GM18502 (cell line): ENCODE data around the gene NBAS.

Experiments
- ATAC-seq: cut with Tn5 transposase; IDR thresholded peaks from one replicate; pipeline ENCODE4 v1.9.1; 2021; ENCODE audit warnings: mild to moderate bottlenecking; ENCODE audit not compliant: unreplicated experiment, poor library complexity

Gene NBAS

GRCh38 chr2:15159206-15159605 lies 401.9 kb downstream of the NBAS start:
- no peak for ATAC-seq

GRCh38 chr2:15158532-15158931 lies 402.6 kb downstream of the NBAS start:
- no peak for ATAC-seq

DNA sequence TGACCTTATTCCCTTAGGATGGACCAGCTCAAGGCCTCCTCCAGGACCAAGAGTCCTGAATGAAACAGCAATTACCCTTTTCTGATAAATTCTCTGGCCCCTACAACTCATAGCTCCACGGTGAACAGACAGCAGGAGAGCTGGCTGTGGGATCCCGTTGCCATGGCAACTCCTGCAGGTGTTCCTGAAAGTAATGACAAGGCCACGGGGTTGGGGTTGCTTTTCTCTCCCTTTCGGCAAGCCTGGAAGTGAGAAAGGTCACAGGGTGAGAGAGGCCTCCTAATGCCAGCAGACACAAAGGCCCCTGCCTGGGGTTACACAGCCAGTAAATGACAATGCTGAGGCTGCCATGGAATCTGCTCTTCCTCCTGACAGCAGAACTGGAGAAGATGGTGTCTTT lies 403.0 kb downstream of the NBAS start:
- ATAC-seq = no peak

DNA sequence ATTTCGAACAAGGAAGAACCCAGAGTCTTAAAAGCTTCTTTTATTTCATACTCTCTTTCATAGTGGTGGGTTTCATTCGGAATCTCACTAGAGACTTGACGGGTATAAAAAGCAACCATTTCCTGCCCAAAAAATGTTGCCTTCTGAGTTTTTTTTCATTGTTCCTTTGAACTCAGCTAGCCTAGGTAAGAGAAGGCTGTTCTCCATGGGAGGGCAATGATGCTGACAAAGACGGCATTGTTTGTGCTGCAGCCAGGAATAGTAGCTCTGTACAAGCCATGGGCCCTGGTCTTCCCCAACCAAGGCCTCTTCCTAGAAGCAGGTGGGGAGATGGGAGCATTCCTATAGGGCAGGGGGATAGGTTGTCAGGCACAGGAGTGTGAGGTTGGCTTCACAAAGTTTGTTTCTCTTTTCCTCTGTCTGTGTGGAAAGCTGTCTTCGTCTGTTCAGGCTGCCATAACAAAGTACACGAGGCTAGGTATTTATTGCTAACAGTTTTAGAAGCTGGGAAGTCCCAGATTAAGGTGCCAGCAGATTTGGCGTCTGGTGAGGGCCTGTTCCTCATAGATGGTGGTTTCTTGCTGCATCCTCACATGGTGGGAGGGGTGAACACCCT lies 405.1 kb downstream of the NBAS start:
- ATAC-seq = no peak

GRCh38 chr2:15154297-15154696 lies 406.8 kb downstream of the NBAS start:
- no peak for ATAC-seq

- no peak for ATAC-seq
Observed at GRCh38 chr2:15152382-15152781, 408.8 kb downstream of the NBAS start.

- ATAC-seq = no peak
Observed at GRCh38 chr2:15149063-15149462, 412.1 kb downstream of the NBAS start.

DNA sequence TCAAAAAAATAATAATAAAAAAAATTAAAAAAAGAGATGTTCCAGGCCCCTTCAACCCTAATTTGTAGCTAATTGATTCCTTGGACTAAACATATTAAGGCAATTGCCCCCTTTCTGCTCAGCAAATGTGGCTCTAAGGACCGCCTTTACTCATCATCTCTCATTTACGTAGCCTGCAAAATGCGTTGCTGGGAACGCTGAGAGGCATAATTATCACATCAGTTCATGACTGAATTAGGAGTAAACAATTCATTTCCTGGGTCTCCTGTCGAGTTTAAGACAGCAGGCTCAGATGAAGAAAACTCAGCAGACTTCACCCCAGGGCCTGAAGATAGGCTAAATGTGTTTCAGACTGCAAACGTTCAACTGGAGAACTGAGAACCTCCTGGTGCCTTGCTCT lies 413.5 kb downstream of the NBAS start:
- ATAC-seq = no peak

DNA sequence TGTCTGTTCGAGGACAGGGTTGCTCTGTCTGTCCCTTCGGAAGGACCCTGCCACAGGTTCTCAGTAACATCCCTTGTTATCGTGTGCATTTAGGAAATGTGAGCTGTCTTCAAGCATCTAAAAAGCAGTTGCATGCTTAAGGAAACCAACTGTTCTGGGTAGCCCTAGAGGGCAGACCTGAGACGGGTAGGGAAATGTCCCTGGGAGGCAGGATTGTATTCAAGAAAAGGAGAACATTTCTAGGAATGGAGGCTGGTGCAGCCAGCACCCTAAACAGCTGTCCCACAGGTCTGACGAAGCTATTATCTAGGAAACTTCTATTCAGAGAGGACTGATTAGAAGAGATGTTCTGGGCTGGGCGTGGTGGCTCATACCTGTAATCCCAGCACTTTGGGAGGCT lies 414.2 kb downstream of the NBAS start:
- ATAC-seq = no peak

DNA sequence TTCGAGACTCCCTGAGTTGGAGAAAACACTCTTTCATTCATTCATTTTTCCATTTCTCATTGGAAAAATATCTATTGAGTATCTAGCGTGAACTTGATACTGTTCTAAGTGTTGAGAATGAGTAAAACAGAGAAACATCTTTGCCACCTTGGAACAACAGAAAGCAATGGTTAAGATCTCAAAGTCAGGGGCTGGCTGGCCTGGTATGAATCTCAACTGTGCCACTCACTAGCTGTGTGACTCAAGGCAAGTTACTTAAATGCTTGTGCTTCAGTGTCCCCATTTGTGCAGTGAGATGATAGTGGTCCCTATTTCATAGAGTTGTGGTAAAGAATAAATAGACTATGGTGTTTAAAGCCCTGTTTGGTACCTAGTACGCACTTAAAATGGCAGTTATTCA lies 415.2 kb downstream of the NBAS start:
- ATAC-seq = no peak

DNA sequence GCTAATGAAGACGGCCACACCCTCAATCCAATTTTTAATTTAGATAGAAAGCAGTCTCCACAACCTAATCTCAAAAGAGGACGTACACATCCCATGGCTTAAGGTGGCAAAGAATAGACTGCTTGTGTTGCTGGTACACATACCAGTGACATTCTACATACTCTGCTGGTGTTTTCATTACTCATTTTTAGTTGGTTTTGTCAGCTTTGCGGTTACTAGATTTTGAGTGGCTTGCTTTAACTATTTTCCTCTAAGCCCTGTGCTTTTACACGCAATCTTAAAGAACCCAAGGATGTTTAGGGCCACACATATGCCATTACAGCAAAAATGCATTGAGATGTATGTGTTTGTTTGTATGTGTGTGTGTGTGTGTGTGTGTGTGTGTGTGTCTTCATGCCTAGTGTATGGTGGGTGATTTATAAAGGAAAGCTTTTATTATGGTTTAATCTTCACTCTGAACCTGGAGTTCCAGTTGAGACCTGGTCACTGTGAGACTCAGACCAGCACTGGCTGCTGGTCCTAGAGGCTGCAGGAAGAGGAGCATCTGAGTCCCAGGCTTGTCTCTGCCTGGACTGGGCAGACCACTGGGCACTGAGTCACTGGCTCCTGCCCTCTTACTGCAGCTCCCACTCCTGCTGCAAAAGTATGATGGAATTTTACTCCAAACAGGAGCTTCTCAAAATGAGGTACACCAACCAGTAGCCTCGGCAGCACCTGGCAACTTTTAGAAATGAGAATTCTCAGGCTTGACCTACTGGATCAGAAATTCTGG lies 415.9 kb downstream of the NBAS start:
- ATAC-seq = no peak

GRCh38 chr2:15142069-15142689 lies 419.0 kb downstream of the NBAS start:
- peak; percentile 100 for ATAC-seq

GRCh38 chr2:15141211-15141610 lies 419.9 kb downstream of the NBAS start:
- ATAC-seq = no peak

GRCh38 chr2:15136639-15137038 lies 424.5 kb downstream of the NBAS start:
- no peak for ATAC-seq

DNA sequence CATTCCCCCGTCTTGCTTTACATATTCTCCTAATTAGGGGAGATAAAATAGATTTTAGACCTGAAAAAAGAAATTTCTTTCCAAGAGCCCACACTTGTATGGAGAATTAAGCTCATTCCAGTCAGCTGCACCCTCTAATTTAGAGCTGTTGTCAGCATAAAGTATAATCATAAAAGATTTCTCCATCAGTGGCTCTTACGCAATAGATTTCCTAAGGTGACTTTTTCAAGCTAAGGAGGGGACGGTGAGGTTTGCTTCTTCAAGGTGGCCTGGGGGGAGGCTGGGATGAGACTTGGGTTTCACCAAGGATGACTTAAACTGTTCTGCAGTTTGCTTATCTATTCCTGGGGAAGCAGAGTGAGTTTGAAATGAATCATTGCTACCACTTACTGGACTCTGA lies 426.2 kb downstream of the NBAS start:
- no peak for ATAC-seq

DNA sequence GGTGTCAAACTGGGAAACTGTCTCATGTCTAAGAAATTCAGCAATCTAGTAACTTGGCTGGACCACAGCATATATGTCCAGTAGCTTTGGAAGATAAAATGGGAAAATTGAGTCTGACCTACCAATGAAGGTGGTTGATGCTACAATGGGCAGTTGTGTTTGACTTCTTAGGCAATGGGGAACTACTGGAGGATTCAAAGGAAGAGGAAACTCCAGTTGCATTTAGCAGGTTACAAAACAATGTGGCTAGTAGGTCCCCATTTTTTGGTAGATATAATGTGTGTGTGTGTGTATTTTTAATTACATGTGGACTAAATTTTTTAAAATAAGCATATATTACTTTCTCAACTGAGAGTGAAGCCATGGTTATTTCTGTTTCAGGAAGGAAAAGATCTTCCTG lies 427.7 kb downstream of the NBAS start:
- ATAC-seq = no peak

- no peak for ATAC-seq
Observed at GRCh38 chr2:15128846-15129245, 432.3 kb downstream of the NBAS start.

DNA sequence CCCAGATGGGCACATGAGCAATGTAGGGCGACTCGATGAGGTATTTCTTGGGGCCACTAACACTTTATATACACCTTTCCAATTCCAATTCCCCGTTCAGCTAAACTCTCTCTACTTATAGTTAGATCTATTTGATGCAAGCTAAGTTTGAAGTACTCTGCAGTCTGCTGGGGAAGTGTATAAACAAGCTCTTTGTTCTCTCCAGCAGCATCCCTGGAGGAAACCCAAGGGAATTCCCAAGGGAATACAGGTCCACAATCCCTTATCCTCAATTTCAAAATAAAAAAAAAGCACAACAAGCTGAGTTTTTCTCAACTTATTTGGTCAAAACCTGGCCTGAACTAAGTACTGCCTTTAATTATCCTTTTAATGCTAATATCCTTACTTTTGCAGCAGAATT lies 433.3 kb downstream of the NBAS start:
- ATAC-seq = no peak

DNA sequence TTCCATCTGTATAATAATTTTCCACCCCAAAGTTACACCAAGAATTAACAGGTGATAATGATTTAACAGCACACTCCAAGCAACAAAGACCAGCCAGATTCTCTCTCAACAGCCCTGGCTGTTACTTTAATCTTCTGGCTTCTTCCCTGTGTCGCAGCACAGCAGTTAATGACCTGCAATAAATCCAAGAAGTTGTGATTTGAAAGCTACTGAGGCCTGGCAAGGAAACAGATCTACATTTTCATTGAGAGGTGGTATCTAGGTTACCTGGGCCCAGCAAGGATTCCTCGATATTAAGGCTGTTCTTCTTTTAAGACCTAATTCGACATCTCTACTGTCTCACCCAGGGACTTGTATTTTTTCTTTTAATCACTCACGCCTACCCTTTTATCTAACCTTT lies 433.8 kb downstream of the NBAS start:
- no peak for ATAC-seq

DNA sequence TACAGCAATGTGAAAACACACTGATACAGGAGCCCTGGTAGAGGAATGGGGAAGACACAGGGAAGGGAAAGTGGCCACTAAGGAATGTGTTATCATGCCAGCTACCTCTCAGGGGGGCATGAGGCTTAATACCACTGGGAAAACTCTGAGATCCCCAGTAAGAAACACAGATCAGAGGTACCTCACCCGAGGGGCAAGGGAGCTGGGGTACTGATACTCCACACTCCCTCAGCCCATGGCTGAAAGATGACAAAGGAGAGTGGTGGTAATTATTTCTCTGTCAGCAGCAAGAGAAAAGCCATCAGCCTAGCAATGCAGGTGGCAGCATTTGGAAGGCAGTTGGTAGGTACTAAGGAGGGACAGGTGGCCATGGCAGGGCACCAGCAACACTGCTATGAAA lies 434.8 kb downstream of the NBAS start:
- no peak for ATAC-seq

DNA sequence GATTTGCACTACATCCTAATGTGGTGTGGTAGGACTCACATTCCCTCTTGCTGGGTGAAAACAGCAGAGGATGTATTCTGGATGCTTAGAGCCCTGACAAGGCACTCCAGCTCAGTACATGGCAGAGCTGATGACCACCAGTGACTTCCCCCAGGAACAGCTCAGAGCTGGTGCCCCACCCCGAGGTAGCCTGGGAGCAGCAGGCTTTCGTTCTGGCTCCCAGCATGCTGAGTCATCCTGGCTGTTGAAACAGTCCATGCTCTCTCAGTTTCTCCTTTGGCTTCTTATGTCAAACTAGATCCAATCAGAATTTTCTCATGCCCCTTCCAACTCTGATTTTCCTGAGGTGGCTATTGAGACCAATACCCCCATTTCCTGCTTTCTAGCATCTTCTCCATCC lies 438.2 kb downstream of the NBAS start:
- no peak for ATAC-seq

- ATAC-seq = no peak
Observed at GRCh38 chr2:15120631-15121030, 440.5 kb downstream of the NBAS start.
